Activated CD4-positive, CD25-positive, alpha-beta regulatory T cell treated with anti-CD3 and anti-CD28 coated beads, Interleukin-2, amount 50 U/mL, for 16 hours (primary cell): ENCODE measurements around the gene GTF2F1.
A peak's percentile ranks its signal among the peaks of the same experiment; 100 is the strongest.
"Not testable (repeated sequence)": the region's sequence is repeated elsewhere in the genome, so short reads cannot be mapped to it uniquely, and the experiment has no call there.

Source experiments
- DNase-seq: peaks from one replicate; pipeline ENCODE4 v3.0.0-alpha.2; 2020; ENCODE audit warnings: low read depth, low spot score

The GTF2F1 gene

GRCh38 chr19:6384381-6384780 is 8.6 kb downstream of the GTF2F1 start:
- DNase-seq, result no peak

- no peak for DNase-seq
Observed at GRCh38 chr19:6383188-6383587, 9.8 kb downstream of the GTF2F1 start.

DNA sequence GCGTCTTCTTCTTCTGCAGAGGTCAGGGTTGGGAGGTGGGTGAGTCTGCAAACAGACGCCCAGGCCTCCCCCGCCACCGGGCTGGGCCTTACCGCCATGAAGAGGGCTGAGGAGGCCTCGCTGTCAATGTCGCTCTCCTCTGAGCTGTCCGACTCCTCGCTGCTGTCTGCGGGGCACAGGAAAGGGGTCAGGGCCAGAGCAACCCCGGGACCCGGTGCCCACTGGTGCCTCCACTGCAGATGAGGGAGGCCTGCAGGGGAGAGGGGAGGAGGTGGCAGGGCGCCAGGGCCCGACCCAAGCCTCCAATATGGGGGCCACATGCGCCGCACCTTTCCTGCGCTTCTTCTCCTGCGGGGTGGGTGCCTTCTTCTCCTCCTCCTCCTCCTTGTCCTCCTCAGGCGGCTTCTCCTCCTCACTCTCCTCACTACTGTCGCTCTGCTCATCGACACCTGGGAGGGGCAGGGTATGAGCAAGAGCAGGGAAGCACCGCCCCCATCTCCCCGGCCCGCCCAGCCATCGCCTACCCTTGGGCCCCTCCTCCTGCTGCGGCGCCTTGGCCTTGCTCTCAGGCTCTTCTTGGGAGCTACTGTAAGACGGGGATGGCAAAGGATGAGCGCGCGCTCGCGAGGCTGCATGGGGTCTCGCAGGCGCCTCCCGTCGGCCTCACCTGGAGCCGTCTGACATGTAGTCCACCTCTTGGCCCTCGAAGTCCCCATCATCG is 11.8 kb downstream of the GTF2F1 start:
- DNase-seq, result no peak

DNA sequence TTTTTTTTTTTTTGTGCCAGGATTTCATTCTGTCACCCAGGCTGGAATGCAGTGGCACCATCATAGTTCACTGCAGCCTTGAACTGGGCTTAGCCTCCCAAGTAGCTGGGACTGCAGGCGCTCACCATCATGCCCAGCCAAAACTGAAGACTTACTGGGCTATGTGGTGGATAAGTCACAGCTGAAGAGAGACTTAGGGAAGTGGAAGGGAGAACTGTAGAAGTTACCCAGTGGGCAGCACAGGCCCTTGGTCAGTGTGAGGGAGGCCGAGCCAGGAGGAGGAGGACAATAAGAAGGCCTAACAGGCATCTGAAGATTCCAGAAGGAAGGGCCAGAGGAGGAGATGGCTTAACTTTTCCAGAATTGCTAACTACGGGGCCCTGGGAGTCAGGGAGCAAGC is 13.2 kb downstream of the GTF2F1 start:
- DNase-seq, result no peak

DNA sequence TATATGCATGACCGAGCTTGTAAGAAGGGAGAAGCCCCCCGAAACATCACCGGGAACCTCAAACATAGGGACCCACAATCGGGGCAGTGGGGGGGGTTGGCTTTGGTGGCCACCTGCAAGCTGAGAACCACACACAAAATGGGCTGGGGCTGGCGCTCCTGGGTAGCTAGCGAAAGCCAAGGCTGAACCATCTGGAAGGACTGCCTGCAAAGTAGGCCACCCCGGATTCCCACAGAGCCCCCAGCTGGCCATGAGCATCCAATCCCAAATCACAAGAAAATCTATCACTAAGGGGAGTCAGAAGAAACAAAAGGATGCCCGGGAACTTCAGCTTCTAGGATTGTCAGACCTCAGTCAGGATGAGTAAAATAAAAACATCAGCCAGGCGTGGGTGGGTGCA is 14.5 kb downstream of the GTF2F1 start:
- DNase-seq, result no peak

DNA sequence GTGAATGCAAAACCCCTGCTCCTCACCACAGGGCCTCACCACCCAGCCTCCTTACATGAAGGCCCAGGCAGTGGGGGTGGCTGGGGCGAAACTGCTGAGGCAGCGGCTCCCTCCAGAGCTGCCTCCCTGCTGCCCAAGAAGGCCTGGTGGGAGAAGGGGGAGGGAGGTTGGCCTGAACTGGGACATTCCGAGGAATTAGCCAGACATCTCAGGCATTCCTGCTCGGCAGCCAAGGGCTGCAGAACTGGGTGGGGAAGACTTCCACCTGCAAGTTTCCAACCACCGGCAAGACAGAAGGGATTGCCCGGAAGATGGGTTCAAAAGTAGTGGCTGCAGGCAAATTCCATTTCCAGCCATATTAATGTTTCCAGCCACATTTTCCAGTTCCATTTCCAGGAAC is 14.9 kb downstream of the GTF2F1 start:
- no peak for DNase-seq

- DNase-seq, result no peak
Observed at GRCh38 chr19:6376512-6377190, 16.3 kb downstream of the GTF2F1 start.

- DNase-seq, result no peak
Observed at GRCh38 chr19:6375411-6376010, 17.5 kb downstream of the GTF2F1 start, which contains the start of gene PSPN. Gene PSPN, minus strand, starts transcription at chr19:6375933. Its CDS starts 84 bp downstream, at chr19:6375849.

DNA sequence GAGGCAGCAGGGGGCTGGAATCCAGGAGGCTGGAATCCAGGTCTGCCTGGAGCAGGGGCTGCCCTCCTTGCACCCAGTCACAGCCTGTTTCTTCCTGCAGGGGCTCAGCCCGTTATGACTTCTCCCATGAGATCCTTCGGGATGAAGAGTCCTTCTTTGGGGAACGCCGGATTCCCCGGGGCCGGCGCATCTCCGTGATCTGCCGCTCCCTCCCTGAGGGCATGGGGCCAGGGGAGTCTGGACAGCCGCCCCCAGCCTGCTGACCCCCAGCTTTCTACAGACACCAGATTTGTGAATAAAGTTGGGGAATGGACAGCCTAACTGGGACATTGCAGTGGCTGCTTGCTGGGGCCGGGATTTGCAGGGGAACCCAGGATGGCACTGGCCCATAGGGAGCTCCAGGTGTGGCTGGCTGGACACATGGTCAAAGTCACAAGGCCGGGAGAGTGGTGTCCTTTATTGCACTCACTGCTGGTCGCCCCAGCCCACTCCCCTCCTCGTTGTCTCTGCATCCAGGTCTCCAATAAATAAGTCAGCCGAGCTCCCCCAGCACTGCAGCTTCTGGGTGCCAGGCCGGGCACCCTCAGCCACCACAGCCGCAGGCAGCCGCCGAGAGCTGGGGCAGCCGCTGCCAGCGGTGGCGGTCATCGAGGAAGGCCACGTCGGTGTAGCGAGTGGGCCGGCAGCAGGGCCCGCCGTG is 18.1 kb downstream of the GTF2F1 start:
- DNase-seq, result no peak

GRCh38 chr19:6374161-6374709 is 18.7 kb downstream of the GTF2F1 start:
- DNase-seq, result no peak

GRCh38 chr19:6373813-6374108 is 19.2 kb downstream of the GTF2F1 start:
- DNase-seq, result no peak

DNA sequence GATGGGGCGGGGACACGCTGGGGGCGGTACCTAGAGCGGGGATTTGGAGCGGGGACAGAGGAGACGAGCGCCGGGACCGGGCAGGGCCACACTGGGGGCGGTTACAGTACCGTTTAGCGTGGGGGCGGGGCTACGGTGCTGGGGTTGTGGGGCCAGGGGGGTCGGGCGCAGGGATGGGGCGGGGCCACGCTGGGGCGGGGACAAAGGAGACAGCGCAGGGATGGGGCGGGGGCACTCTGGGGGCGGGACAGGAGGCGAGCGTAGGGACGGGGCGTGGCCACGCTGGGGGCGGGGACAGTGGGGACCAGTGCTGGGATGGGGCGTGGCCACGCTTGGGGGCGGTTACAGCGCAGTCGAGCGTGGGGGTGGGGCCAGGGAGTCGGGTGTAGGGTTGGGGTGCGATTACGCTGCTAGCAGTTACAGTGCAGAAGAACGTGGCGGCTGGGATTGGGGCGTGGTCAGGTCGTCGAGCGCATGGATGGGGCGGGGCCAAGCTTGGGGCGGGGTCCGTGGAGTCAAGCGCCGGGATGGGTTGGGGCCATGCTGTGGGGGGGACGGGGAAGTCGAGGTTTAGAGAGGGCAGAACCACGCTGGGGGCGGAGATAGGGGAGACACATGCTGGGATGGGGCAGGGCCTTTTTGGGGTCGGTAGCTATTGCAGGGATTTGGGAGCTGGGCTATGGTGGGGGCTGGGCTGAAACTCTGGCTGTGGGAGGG is 19.7 kb downstream of the GTF2F1 start:
- peak; percentile 95 for DNase-seq

DNA sequence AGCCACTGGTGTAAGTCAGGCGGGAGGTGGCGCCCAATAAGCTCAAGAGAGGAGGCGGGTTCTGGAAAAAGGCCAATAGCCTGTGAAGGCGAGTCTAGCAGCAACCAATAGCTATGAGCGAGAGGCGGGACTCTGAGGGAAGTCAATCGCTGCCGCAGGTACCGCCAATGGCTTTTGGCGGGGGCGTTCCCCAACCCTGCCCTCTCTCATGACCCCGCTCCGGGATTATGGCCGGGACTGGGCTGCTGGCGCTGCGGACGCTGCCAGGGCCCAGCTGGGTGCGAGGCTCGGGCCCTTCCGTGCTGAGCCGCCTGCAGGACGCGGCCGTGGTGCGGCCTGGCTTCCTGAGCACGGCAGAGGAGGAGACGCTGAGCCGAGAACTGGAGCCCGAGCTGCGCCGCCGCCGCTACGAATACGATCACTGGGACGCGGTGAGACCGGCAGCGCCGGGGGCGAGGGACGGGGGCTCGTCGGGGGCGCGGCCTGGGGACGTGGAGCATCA is 20.3 kb downstream of the GTF2F1 start, which contains the start of gene ALKBH7:
Gene ALKBH7 (plus strand): TSS at position 201 of the 502 bp plus-strand sequence. CDS start 27 bp downstream, at position 228.
- peak; percentile 95 for DNase-seq

GRCh38 chr19:6364353-6364752 is 28.6 kb downstream of the GTF2F1 start:
- no peak for DNase-seq

- no peak for DNase-seq
Observed at GRCh38 chr19:6362351-6362801, 30.6 kb downstream of the GTF2F1 start.

DNA sequence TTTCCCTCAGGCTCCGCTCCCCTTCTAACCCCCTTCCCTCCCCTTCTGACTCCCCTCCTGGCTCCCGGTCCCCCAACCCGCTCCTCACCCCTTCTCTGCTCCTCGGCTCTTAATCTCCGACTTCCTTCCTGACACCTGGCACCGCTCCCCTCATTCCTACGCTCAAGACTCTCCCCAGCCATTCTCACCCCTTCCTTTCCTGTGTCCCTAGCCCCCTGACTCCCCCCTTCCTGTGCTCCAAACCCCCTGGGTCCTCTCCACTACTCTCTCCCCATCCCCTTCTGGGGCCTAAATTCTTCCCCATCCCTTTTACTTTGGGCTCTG is 31.0 kb downstream of the GTF2F1 start:
- DNase-seq, result no peak

DNA sequence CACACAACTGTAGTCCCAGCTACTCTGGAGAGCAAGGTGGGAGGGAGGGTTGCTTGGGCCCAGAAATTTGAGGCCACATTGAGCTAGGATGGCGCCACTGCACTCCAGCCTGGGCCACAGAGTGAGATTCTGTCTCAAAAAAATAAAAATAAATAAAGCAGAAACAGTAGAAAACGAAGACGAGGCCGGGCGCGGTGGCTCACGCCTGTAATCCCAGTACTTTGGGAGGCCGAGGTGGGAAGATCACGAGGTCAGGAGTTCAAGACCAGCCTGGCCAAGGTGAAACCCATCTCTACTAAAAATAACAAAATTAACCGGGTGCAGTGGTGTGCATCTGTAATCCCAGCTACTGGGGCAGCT is 32.1 kb downstream of the GTF2F1 start:
- not testable (repeated sequence) for DNase-seq

DNA sequence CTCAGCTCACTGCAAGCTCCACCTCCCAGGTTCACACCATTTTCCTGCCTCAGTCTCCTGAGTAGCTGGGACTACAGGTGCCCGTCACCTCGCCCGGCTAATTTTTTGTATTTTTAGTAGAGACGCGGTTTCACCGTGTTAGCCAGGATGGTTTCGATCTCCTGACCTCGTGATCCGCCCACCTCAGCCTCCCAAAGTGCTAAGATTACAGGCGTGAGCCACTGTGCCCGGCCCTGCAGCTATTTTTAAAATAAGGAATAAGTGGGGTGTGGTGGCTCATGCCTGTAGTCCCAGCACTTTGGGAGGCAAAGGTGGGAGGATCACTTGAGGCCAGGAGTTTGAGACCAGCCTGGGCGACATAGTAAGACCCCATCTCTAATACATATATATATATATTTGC is 32.5 kb downstream of the GTF2F1 start:
- not testable (repeated sequence) for DNase-seq

DNA sequence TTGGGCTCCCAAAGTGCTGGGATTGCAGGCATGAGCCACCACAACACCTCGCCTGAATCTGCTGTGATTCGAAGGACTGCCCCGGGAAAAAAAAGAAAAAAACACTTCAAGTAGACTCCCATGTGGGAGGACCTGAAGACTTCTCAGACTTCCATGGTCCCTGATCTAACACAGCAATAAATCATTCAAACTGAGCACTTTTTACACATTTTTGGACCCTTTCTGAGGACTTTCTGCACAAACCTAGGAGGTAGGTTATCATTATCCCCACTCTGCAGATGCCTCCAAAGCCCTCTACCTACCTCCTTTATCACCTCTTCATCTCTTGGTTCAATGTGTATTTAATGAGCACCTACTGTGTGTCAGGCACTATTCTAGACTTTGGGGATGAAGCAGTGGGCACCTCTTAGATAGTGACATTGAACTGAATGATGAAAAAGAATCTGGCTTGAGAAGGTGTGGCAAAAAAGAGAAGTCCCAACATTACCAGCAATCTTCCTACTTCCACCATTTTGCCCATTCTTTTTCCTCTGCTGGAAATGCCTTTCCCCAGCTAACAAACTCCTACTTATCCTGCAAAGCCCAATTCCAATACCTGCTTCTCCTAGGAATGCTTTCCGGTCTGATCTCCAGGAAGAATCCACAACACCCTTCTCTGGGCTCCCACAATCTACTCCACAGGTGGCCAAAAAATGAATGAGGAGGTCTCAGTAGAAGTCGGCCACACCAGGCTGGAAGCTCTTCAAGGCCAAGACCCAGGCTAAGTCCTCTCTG is 33.2 kb downstream of the GTF2F1 start:
- no peak for DNase-seq

DNA sequence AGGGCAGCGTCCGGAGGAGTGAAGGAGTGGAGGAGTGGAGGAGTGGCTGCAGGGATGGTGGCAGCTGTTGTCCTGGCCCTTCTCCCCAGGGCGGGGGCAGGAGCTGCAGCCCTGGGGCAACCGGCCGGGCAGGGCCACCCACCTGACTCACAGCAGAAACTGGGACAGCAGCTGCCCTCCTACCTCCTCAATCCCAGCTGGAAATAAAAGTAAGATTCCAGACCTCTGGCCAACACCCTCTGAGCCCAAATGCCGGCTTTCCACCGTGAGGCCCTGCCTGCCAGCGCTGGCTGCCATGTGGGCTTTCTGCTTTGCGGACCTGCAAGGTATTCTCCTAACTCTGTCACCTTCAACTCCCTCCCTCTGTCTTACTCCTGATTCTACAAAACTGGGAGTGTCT is 35.0 kb downstream of the GTF2F1 start:
- DNase-seq, result no peak

- DNase-seq, result no peak
Observed at GRCh38 chr19:6357174-6357573, 35.8 kb downstream of the GTF2F1 start.
